Osteoblast (primary cell): ENCODE data around the gene NRXN2. TPM values are rescaled to one million over a fixed set of nuclear protein-coding genes. Genes with fewer than 3 reads are reported as not detected.

Experiments used
- DNase-seq: peaks from one replicate; pipeline ENCODE4 v3.0.0; 2011; ENCODE audit warnings: low spot score, mixed read lengths; ENCODE audit not compliant: insufficient read length; ENCODE audit errors: missing footprints
- H2AFZ ChIP-seq: 2 replicates; pipeline ENCODE4 v1.6.0; 2011; ENCODE audit warnings: mild to moderate bottlenecking, low read length
- H3K27ac ChIP-seq: 2 replicates; pipeline ENCODE4 v1.5.1; 2011; ENCODE audit warnings: mild to moderate bottlenecking, low read depth, low read length, moderate library complexity
- H3K27me3 ChIP-seq: 2 replicates; pipeline ENCODE4 v1.6.0; 2012; ENCODE audit warnings: mild to moderate bottlenecking, control low read depth, inconsistent platforms, low read length, moderate library complexity; ENCODE audit not compliant: insufficient read depth
- H3K36me3 ChIP-seq: 2 replicates; pipeline ENCODE4 v1.5.1; 2011; ENCODE audit warnings: mild to moderate bottlenecking, low read length, control low read depth, moderate library complexity; ENCODE audit not compliant: insufficient read depth
- H3K4me1 ChIP-seq: 2 replicates; pipeline ENCODE4 v1.5.1; 2011; ENCODE audit warnings: mild to moderate bottlenecking, low read length, control low read depth, moderate library complexity; ENCODE audit not compliant: insufficient read depth
- H3K4me2 ChIP-seq: 2 replicates; pipeline ENCODE4 v1.6.0; 2011; ENCODE audit warnings: mild to moderate bottlenecking, low read length; ENCODE audit not compliant: insufficient read depth
- H3K4me3 ChIP-seq: fragments of 200-600 bp; sonication (generic); 3 replicates; pipeline ENCODE4 v1.5.1; 2012; ENCODE audit warnings: mild to moderate bottlenecking, low read length, inconsistent platforms; ENCODE audit not compliant: insufficient read depth
- H3K79me2 ChIP-seq: 2 replicates; pipeline ENCODE4 v1.6.0; 2012; ENCODE audit warnings: mild to moderate bottlenecking, low read length, control low read depth, inconsistent platforms; ENCODE audit not compliant: insufficient read depth
- H3K9me3 ChIP-seq: 2 replicates; pipeline ENCODE4 v1.5.1; 2011; ENCODE audit warnings: low read depth, low read length, control low read depth
- H4K20me1 ChIP-seq: 2 replicates; pipeline ENCODE4 v1.6.0; 2012; ENCODE audit warnings: mild to moderate bottlenecking, low read length, control low read depth; ENCODE audit not compliant: insufficient read depth
- CTCF ChIP-seq: IDR thresholded peaks from 2 replicates; pipeline ENCODE4 v1.5.1; 2011; ENCODE audit warnings: mild to moderate bottlenecking, low read depth, low read length, moderate library complexity; ENCODE audit errors: extremely low read depth
- total RNA-seq: library from RNA; depleted of rRNA; stranded (reverse); fragments of >200 nt; gene quantifications from 2 replicates; pipeline ENCODE4 v1.2.3, GENCODE V29; 2012

NRXN2 gene
- total RNA-seq, 1 donor = 90.1 TPM

GRCh38 chr11:64747961-64748665 lies 25.1 kb upstream of the NRXN2 start:
- Histone ChIP-seq H3K27ac (no peak overlapping the region), H3K4me3 (no peak overlapping the region), H3K4me2 (no peak overlapping the region), H3K9me3 (no peaks in the 10 kb centered on the region), H3K36me3 (no peaks in the 10 kb centered on the region), H3K4me1 (peaks cover 3% of the 10 kb centered on the region), H3K27me3 (peaks cover 28% of the 10 kb centered on the region), H4K20me1 (no peaks in the 10 kb centered on the region), H2AFZ (no peak overlapping the region), H3K79me2 (no peaks in the 10 kb centered on the region)
- no peak for TF ChIP-seq CTCF
- DNase-seq = peak; percentile 91

- no peak for TF ChIP-seq CTCF
- H3K4me1 ChIP-seq = peaks cover 10% of the 10 kb centered on the region
- no peaks in the 10 kb centered on the region for H3K36me3 ChIP-seq
- peak; percentile 79 for DNase-seq
- H3K79me2 ChIP-seq = no peaks in the 10 kb centered on the region
- no peak overlapping the region for H3K4me3 ChIP-seq
- no peaks in the 10 kb centered on the region for H3K9me3 ChIP-seq
- no peaks in the 10 kb centered on the region for H4K20me1 ChIP-seq
- H3K4me2 ChIP-seq = no peak overlapping the region
- no peak overlapping the region for H2AFZ ChIP-seq
- peaks cover 43% of the 10 kb centered on the region for H3K27me3 ChIP-seq
- H3K27ac ChIP-seq = no peak overlapping the region
These were observed 23.5 kb upstream of the NRXN2 start for GRCh38 chr11:64746486-64746885.

- DNase-seq = peak; percentile 98
- no peak overlapping the region for H3K27ac ChIP-seq
- peaks cover 50% of the 10 kb centered on the region for H3K27me3 ChIP-seq
- peak overlapping the region; percentile 29 for H2AFZ ChIP-seq
- peak overlapping the region; percentile 68 for H3K4me2 ChIP-seq
- peaks cover 10% of the 10 kb centered on the region for H3K4me1 ChIP-seq
- H3K4me3 ChIP-seq = peak overlapping the region; percentile 55
- no peaks in the 10 kb centered on the region for H3K9me3 ChIP-seq
- no peaks in the 10 kb centered on the region for H4K20me1 ChIP-seq
- TF ChIP-seq CTCF = no peak
- no peaks in the 10 kb centered on the region for H3K36me3 ChIP-seq
- no peaks in the 10 kb centered on the region for H3K79me2 ChIP-seq
These were observed 22.7 kb upstream of the NRXN2 start for GRCh38 chr11:64745521-64746328.

- DNase-seq = peak; percentile 83
- no peak for TF ChIP-seq CTCF
- H3K79me2 ChIP-seq = no peaks in the 10 kb centered on the region
- no peaks in the 10 kb centered on the region for H3K9me3 ChIP-seq
- H2AFZ ChIP-seq = no peak overlapping the region
- H3K4me1 ChIP-seq = peaks cover 10% of the 10 kb centered on the region
- H3K4me3 ChIP-seq = peak overlapping the region; percentile 16
- no peaks in the 10 kb centered on the region for H4K20me1 ChIP-seq
- H3K36me3 ChIP-seq = no peaks in the 10 kb centered on the region
- H3K4me2 ChIP-seq = peak overlapping the region; percentile 68
- no peak overlapping the region for H3K27ac ChIP-seq
- H3K27me3 ChIP-seq = peaks cover 56% of the 10 kb centered on the region
These were observed 22.2 kb upstream of the NRXN2 start for GRCh38 chr11:64745189-64745520.
